Natural killer cell (primary cell): ENCODE measurements around the gene RAI2. TPM values are rescaled to one million over a fixed set of nuclear protein-coding genes. Genes with fewer than 3 reads are reported as not detected.

Source experiments
- ATAC-seq, 3 donors: fragments of 150-1000 bp in 2 of 3; fragments of 200-7000 bp in 1 of 3; cut with Tn5 transposase; 1 replicate in 1 of 3; 2 replicates in 2 of 3; pipeline ENCODE4 v1.10.0; 2021; ENCODE audit warnings: mild to moderate bottlenecking in 2 of 3, moderate library complexity in 2 of 3
- DNase-seq, 2 donors: peaks; one replicate each; pipeline versions ENCODE4 v3.0.0 to v3.0.0-alpha.2; 2013 to 2021; ENCODE audit warnings: mixed read lengths in 1 of 2
- H3K27ac ChIP-seq: one replicate; pipeline ENCODE4 v1.5.1; 2013; ENCODE audit warnings: mild to moderate bottlenecking, low read length
- H3K27me3 ChIP-seq: one replicate; pipeline ENCODE4 v1.6.1; 2013; ENCODE audit warnings: low read length; ENCODE audit not compliant: control insufficient read depth, insufficient read depth
- H3K36me3 ChIP-seq: one replicate; pipeline ENCODE4 v1.6.1; 2013; ENCODE audit warnings: low read length; ENCODE audit not compliant: control insufficient read depth, insufficient read depth
- H3K4me1 ChIP-seq: one replicate; pipeline ENCODE4 v1.6.1; 2013; ENCODE audit warnings: low read length; ENCODE audit not compliant: control insufficient read depth, insufficient read depth
- H3K4me3 ChIP-seq: one replicate; pipeline ENCODE4 v1.5.1; 2013; ENCODE audit warnings: low read length
- H3K9me3 ChIP-seq: one replicate; pipeline ENCODE4 v1.6.1; 2013; ENCODE audit warnings: low read length; ENCODE audit not compliant: control insufficient read depth, insufficient read depth
- H3K27ac Mint-ChIP-seq, 2 donors: one replicate each; pipeline ENCODE4 v1.8.0; 2022; ENCODE audit warnings: mild to moderate bottlenecking in 2 of 2, mixed read lengths in 2 of 2, moderate library complexity in 1 of 2
- H3K27me3 Mint-ChIP-seq, 2 donors: one replicate each; pipeline ENCODE4 v1.8.0; 2022; ENCODE audit warnings: low read depth in 2 of 2, mixed read lengths in 2 of 2
- H3K36me3 Mint-ChIP-seq: one replicate; pipeline ENCODE4 v1.8.0; 2022; ENCODE audit warnings: mixed read lengths
- H3K4me1 Mint-ChIP-seq, 2 donors: one replicate each; pipeline ENCODE4 v1.8.0; 2022; ENCODE audit warnings: mixed read lengths in 2 of 2
- H3K4me3 Mint-ChIP-seq: one replicate; pipeline ENCODE4 v1.8.0; 2022; ENCODE audit warnings: mild to moderate bottlenecking, moderate library complexity, mixed read lengths
- H3K9me3 Mint-ChIP-seq, 2 donors: one replicate each; pipeline ENCODE4 v1.8.0; 2022; ENCODE audit warnings: mixed read lengths in 2 of 2
- WGBS: methylation state at CpG from one replicate; pipeline ENCODE4 v1.1.7; 2013; ENCODE audit warnings: missing lambda C conversion rate; ENCODE audit not compliant: insufficient coverage; 5-methylcytosine and 5-hydroxymethylcytosine counted together
- intact Hi-C: fragments of 100-400 bp; cut with micrococcal nuclease; formaldehyde crosslinking; loops from one replicate; pipeline ENCODE4 v1.14.2; 2022
- total RNA-seq, 4 donors: library from RNA; stranded (reverse); fragments of 120-200 nt in 1 of 4; gene quantifications; one replicate each; pipeline versions ENCODE4 v1.2.3 to v1.2.4, GENCODE V29; 2013 to 2022
- TF ChIP-seq, protein P1 (sequence below): fragments of 200-600 bp; IDR thresholded peaks from one replicate; pipeline ENCODE4 v1.8.0; 2022; ENCODE audit warnings: antibody characterized with exemption

RAI2 gene
- total RNA-seq, 3 donors from 2014 or later (not counting 1 experiment from before 2014, with no cell fraction given) = not detected

GRCh38 chrX:17851874-17852273, 9.2 kb downstream of the RAI2 start:
- DNase-seq (no peak), ATAC-seq (no peak)
- H3K36me3 Mint-ChIP-seq = no peaks in the 10 kb centered on the region
- no peak overlapping the region for H3K27ac Mint-ChIP-seq
- H3K4me1 Mint-ChIP-seq = no peaks in the 10 kb centered on the region
- H3K27me3 ChIP-seq = no peaks in the 10 kb centered on the region
- peaks cover 0 to 25% of the 10 kb centered on the region in 2 donors for H3K27me3 Mint-ChIP-seq
- no peaks in the 10 kb centered on the region for H3K9me3 Mint-ChIP-seq
- H3K9me3 ChIP-seq = no peaks in the 10 kb centered on the region
- intact Hi-C loops = no loop called here
- H3K27ac ChIP-seq = no peak overlapping the region
- TF ChIP-seq, protein P1, sequence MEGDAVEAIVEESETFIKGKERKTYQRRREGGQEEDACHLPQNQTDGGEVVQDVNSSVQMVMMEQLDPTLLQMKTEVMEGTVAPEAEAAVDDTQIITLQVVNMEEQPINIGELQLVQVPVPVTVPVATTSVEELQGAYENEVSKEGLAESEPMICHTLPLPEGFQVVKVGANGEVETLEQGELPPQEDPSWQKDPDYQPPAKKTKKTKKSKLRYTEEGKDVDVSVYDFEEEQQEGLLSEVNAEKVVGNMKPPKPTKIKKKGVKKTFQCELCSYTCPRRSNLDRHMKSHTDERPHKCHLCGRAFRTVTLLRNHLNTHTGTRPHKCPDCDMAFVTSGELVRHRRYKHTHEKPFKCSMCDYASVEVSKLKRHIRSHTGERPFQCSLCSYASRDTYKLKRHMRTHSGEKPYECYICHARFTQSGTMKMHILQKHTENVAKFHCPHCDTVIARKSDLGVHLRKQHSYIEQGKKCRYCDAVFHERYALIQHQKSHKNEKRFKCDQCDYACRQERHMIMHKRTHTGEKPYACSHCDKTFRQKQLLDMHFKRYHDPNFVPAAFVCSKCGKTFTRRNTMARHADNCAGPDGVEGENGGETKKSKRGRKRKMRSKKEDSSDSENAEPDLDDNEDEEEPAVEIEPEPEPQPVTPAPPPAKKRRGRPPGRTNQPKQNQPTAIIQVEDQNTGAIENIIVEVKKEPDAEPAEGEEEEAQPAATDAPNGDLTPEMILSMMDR = no peak
- no peak overlapping the region for H3K4me3 Mint-ChIP-seq
- H3K4me1 ChIP-seq = no peaks in the 10 kb centered on the region
- H3K4me3 ChIP-seq = no peak overlapping the region
- WGBS = 58% methylated on average over 7 of the region's 7 CpGs
- H3K36me3 ChIP-seq = no peaks in the 10 kb centered on the region

DNA sequence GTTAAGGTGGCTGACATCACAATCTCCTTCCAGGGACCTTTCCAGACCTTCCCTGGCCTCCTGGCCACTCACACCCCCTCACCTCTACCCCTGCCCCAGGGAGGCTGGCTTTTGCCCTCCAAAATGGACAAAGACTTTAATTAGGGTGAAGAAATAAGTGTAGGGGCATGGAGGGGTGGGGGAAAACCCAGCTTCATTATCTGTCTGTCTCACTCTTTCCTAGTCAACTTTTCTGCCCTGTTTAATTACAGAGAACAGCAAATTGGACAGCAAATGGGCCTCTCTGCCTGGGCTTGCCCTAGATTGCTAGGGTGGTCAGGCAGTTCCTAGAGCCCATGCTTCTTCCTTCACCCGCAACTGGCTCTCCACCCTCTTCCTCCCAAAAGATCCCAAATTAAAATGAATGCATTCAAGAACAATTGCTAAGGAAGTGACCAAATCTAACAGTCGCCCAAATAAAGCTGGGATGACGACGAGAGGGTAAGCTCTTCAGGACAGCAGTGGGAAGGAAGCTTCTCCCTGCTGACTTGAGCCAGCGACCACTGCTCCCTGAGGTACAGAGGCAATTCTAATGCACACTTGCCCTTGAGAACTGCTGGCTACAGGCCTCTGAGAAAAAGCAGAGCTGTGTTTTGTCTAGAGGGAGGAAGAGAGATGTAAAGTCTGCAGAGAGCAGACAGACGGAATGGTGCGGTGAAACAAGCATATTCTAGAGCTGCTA, 12.4 kb downstream of the RAI2 start:
- no peak overlapping the region for H3K27ac ChIP-seq
- H3K9me3 ChIP-seq = no peaks in the 10 kb centered on the region
- H3K36me3 ChIP-seq = no peaks in the 10 kb centered on the region
- no peak overlapping the region for H3K4me3 ChIP-seq
- Mint-ChIP-seq H3K27me3 (peaks cover 0 to 22% of the 10 kb centered on the region in 2 donors), H3K4me3 (no peak overlapping the region), H3K36me3 (no peaks in the 10 kb centered on the region), H3K27ac (no peak overlapping the region), H3K4me1 (no peaks in the 10 kb centered on the region), H3K9me3 (no peaks in the 10 kb centered on the region)
- DNase-seq (no peak), ATAC-seq (no peak)
- no peaks in the 10 kb centered on the region for H3K4me1 ChIP-seq
- intact Hi-C loops = no loop called here
- no peaks in the 10 kb centered on the region for H3K27me3 ChIP-seq
- TF ChIP-seq, protein P1 = no peak
- WGBS = 81% methylated on average over 5 of the region's 7 CpGs

DNA sequence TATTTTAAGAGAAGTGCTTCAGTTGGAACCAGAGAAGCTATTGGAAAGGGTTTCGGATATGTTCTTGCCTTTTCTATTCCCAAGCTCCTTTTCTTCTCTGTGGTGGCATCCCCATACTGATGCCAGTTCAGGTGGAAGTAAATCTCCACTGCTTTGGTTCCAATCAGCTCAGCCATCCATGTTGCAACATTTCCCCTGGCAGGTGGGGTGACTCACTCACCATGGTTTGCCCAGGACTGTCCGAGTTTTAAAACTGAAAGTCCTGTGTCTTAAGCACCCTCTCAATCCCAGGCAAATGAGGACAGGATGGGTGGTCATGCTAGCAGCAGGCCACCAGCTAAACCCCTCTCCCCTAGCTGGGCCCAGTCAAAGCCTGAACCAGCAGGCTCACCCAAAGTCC, 15.1 kb downstream of the RAI2 start:
- Mint-ChIP-seq H3K27ac (no peak overlapping the region), H3K27me3 (peaks cover 3 to 21% of the 10 kb centered on the region in 2 donors), H3K9me3 (no peaks in the 10 kb centered on the region), H3K4me1 (no peaks in the 10 kb centered on the region), H3K36me3 (no peaks in the 10 kb centered on the region), H3K4me3 (no peak overlapping the region)
- intact Hi-C loops = no loop called here
- Histone ChIP-seq H3K27ac (no peak overlapping the region), H3K4me1 (no peaks in the 10 kb centered on the region), H3K36me3 (no peaks in the 10 kb centered on the region), H3K27me3 (no peaks in the 10 kb centered on the region), H3K9me3 (no peaks in the 10 kb centered on the region), H3K4me3 (no peak overlapping the region)
- ATAC-seq = no peak
- WGBS = 72% methylated on average over 2 of the region's 2 CpGs
- TF ChIP-seq, protein P1 = no peak
- no peak for DNase-seq

- H3K9me3 Mint-ChIP-seq = no peaks in the 10 kb centered on the region
- H3K27me3 ChIP-seq = no peaks in the 10 kb centered on the region
- no peak overlapping the region for H3K27ac Mint-ChIP-seq
- no peaks in the 10 kb centered on the region for H3K36me3 Mint-ChIP-seq
- H3K9me3 ChIP-seq = no peaks in the 10 kb centered on the region
- H3K4me3 Mint-ChIP-seq = no peak overlapping the region
- 100% methylated on average over 2 of the region's 2 CpGs for WGBS
- H3K4me1 ChIP-seq = no peaks in the 10 kb centered on the region
- TF ChIP-seq, protein P1 = no peak
- peaks cover 3 to 33% of the 10 kb centered on the region in 2 donors for H3K27me3 Mint-ChIP-seq
- no peaks in the 10 kb centered on the region for H3K36me3 ChIP-seq
- intact Hi-C loops = no loop called here
- H3K4me1 Mint-ChIP-seq = no peaks in the 10 kb centered on the region
- DNase-seq = no peak
- no peak overlapping the region for H3K4me3 ChIP-seq
- no peak for ATAC-seq
- H3K27ac ChIP-seq = no peak overlapping the region
These were observed 16.9 kb downstream of the RAI2 start for GRCh38 chrX:17844236-17844635.
